ENCODE results near the gene GOLGA6B.
"Not testable (repeated sequence)": the region's sequence is repeated elsewhere in the genome, so short reads cannot be mapped to it uniquely, and the experiment has no call there.

GOLGA6B gene

DNA sequence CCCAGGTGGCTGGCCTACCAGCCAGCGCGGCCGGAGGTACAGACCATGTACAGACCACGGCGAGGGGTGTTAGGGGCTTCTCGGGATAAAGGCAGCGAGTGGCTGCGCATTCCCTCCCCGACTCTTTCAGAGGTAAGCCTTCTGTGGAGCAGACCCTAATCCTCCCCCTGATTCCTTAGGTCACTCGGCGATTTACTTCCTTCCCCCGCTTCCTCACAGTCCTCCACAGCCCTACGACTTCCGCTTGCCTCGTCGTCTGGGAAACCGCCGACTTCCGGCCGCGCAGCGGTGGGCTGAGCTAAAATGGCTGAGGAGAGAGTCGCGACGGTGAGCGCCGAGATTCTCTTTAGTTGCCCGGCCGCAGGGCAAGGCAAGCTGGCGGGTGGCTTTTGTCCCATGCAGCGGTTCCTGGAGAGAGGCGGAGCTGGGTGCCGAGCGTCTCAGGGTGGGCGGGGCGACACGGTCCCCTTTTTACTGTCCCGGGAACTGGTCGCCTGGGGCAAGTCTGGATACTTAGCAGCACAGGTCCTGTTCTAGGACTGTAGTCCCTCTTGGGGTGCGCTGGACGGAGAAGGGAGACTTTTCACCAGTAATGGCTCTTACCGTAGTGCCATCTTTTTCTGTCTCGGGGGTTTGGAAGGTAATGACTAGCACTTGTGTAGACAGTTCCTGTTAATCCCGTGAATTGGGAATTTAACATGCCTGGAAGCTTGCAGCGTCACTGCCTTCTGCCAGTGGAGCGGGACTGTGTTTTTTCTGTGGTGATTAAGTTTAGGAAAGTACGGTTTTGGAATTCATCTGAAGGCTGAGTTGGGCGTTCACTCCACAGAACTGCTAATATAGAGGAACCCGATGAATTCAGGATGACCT, 31.7 kb downstream of the GOLGA6B start, which contains the start of the genes BBS4 and HIGD2B:
BBS4 (plus strand) TSS at position 283 of the 870 bp plus-strand sequence; CDS start at position 304, 21 bp downstream.
HIGD2B (minus strand) TSS at position 258 of the 870 bp plus-strand sequence. CDS start 9,808 bp downstream, outside the sequence.
- DNase-seq (ENCODE audit: insufficient read length, low spot score) (peak; percentile 63), FAIRE-seq (peak; percentile 93)
- TF ChIP-seq POLR2A (IDR thresholded peaks at IDR 0.05; ENCODE audit: low read depth, low read length) (peak; percentile 89), SPI1 (IDR thresholded peaks at IDR 0.05; ENCODE audit: low read depth, low read length) (peak; percentile 78), PAX5 (IDR thresholded peaks at IDR 0.05; ENCODE audit: insufficient read depth, low read length, severe bottlenecking) (no peak), POU2F2 (IDR thresholded peaks at IDR 0.05; ENCODE audit: low read depth, low read length) (peak; percentile 64; the same call in 1 of the 2 replicates), POLR2AphosphoS5 (IDR thresholded peaks at IDR 0.05; ENCODE audit: low read depth, low read length) (peak; percentile 68), TAF1 (IDR thresholded peaks at IDR 0.05; ENCODE audit: low read depth, low read length) (peak; percentile 83)

- no peak for DNase-seq (ENCODE audit: insufficient read length, low spot score)
- TF ChIP-seq TAF1 (IDR thresholded peaks at IDR 0.05; ENCODE audit: low read depth, low read length) (no peak), PAX5 (IDR thresholded peaks at IDR 0.05; ENCODE audit: insufficient read depth, low read length, severe bottlenecking) (no peak), POLR2AphosphoS5 (IDR thresholded peaks at IDR 0.05; ENCODE audit: low read depth, low read length) (no peak), POLR2A (IDR thresholded peaks at IDR 0.05; ENCODE audit: low read depth, low read length) (no peak)
- no peak for FAIRE-seq
Observed at GRCh38 chr15:72688697-72689096, 34.2 kb downstream of the GOLGA6B start.

- peak; percentile 47 for FAIRE-seq
- TF ChIP-seq POLR2A (IDR thresholded peaks at IDR 0.05; ENCODE audit: low read depth, low read length) (no peak), PAX5 (IDR thresholded peaks at IDR 0.05; ENCODE audit: insufficient read depth, low read length, severe bottlenecking) (peak; percentile 83)
- DNase-seq (ENCODE audit: insufficient read length, low spot score), result no peak
Observed at GRCh38 chr15:72690938-72691337, 36.4 kb downstream of the GOLGA6B start.

- FAIRE-seq, result no peak
Observed at GRCh38 chr15:72698938-72699337, 44.4 kb downstream of the GOLGA6B start.

GRCh38 chr15:72700076-72700475, 45.6 kb downstream of the GOLGA6B start:
- TF ChIP-seq PAX5 (IDR thresholded peaks at IDR 0.05; ENCODE audit: insufficient read depth, low read length, severe bottlenecking) (no peak), SPI1 (IDR thresholded peaks at IDR 0.05; ENCODE audit: low read depth, low read length) (no peak), POU2F2 (IDR thresholded peaks at IDR 0.05; ENCODE audit: low read depth, low read length) (no peak), TAF1 (IDR thresholded peaks at IDR 0.05; ENCODE audit: low read depth, low read length) (no peak), POLR2AphosphoS5 (IDR thresholded peaks at IDR 0.05; ENCODE audit: low read depth, low read length) (no peak), POLR2A (IDR thresholded peaks at IDR 0.05; ENCODE audit: low read depth, low read length) (no peak)
- FAIRE-seq (no peak), DNase-seq (ENCODE audit: insufficient read length, low spot score) (no peak)

More at GRCh38 chr15:72698938-72699337, 44.4 kb downstream of the GOLGA6B start:
- DNase-seq (ENCODE audit: insufficient read length, low spot score), result no peak
- TF ChIP-seq SPI1 (IDR thresholded peaks at IDR 0.05; ENCODE audit: low read depth, low read length), result no peak
- no peak for TF ChIP-seq PAX5 (IDR thresholded peaks at IDR 0.05; ENCODE audit: insufficient read depth, low read length, severe bottlenecking)
- TF ChIP-seq POLR2A (IDR thresholded peaks at IDR 0.05; ENCODE audit: low read depth, low read length), result no peak

- TF ChIP-seq POU2F2 (IDR thresholded peaks at IDR 0.05; ENCODE audit: low read depth, low read length) (no peak), POLR2A (IDR thresholded peaks at IDR 0.05; ENCODE audit: low read depth, low read length) (no peak), POLR2AphosphoS5 (IDR thresholded peaks at IDR 0.05; ENCODE audit: low read depth, low read length) (no peak), TAF1 (IDR thresholded peaks at IDR 0.05; ENCODE audit: low read depth, low read length) (no peak), SPI1 (IDR thresholded peaks at IDR 0.05; ENCODE audit: low read depth, low read length) (no peak), PAX5 (IDR thresholded peaks at IDR 0.05; ENCODE audit: insufficient read depth, low read length, severe bottlenecking) (no peak)
- no peak for FAIRE-seq
- no peak for DNase-seq (ENCODE audit: insufficient read length, low spot score)
Observed at GRCh38 chr15:72706266-72706665, 51.8 kb downstream of the GOLGA6B start.

DNA sequence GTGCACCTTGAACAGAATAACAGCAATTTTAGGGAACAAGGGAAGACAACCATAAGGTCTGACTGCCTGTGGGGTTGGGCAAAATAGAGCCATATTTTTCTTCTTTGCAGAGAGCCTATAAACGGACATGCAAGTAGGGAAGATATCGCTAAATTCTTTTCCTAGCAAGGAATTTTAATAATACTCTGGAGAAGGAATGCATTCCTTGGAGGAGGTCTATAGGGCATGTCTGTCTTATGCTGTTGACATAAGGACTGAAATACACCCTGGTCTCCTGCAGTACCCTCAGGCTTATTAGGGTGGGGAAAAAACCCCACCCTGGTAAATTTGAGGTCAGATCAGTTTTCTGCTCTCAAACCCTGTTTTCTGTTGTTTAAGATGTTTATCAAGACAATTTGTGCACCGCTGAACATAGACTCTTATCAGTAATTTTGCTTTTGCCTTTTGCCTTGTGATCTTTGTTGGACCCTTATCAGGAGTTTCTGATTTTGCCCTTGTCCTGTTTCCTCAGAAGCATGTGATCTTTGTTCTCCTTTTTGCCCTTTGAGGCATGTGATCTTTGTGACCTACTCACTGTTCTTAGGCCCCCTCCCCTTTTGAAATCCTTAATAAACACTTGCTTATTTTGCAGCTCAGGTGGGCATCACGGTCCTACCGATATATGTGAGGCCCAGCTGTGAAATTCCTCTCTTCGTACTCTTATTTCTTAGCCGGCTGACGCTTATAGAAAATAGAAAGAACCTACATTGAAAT, 54.2 kb downstream of the GOLGA6B start:
- not testable (repeated sequence) for FAIRE-seq; DNase-seq (ENCODE audit: insufficient read length, low spot score)

Data from GM12891 (cell line).